ENCODE results near the gene NPR1.

DNA sequence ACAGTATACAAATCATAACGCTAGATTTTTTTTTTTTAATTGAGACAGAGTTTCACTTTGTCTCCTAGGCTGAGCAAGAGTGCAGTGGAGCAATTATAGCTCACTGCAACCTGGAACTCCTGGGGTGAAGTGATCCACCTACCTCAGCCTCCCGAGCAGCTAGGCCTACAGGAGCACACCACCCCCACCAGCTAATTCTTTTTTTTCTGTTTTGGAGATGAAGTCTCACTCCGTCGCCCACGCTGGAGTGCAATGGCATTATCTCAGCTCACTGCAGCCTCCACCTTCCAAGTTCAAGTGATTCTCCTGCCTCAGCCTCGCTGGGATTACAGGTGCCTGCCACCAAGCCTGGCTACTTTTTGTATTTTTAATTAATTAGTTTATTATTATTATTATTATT lies 21.3 kb downstream of the NPR1 start:
- no peak for TF ChIP-seq POLR2A (IDR thresholded peaks at IDR 0.05)
- no peak for TF ChIP-seq POLR2AphosphoS5 (IDR thresholded peaks at IDR 0.05; ENCODE audit: insufficient read depth in 1 of 2, low read depth in 1 of 2)
- TF ChIP-seq CTCF (IDR thresholded peaks at IDR 0.05), result no peak
